Measurements from ENCODE around the gene IRF7.

DNA sequence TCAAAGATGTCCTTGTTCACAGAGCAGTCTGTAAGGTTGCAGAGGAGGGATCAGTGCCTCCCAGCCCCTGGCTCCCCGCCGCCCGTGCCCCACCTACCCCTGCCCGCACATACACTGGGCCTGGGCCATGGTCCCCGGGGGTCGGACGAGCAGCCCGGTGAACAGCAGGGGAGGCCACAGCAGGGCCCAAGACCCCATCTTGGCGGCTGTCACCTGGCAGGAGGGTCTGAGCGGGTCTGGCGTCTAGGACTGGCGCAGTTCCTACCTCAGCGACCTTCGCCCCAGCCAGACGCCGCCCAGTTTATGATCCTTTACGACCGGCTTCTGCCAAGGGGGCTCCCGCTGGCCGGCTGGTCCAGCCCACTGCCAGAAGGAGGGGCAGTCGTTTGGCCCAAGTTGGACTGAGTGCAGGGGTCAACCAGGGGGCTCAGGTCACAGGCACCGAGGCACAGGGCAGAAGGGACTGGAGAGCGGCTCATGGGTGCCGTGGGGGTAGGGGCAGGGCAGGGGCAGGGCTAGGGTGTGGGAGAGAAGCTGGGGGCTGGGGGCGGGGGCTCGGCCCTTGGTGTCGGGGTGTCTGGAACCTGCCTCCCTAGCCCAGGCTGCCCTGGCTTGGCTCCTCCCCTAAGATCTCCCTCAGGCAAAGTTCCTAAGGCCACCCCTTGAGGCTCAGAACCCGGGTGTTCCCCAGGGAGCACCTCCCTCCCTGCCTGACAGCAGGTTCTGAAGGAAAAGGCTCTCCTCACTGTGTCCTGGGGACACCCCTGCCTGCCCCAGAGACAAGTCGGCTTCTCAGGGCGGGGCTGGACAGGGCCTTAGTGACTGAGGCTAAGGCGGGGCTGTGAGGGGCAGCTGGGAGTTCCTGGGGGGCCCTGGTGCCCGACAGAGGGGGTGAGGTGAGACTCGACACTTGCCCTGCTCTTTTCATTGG, 9.2 kb upstream of the IRF7 start, which contains the start of gene CDHR5:
- no peak for TF ChIP-seq PAX5 (IDR thresholded peaks at IDR 0.05; ENCODE audit: insufficient read depth, low read length, severe bottlenecking)
- TF ChIP-seq POLR2A (IDR thresholded peaks at IDR 0.05; ENCODE audit: low read depth, low read length) = no peak
- no peak for TF ChIP-seq TAF1 (IDR thresholded peaks at IDR 0.05; ENCODE audit: low read depth, low read length)
- no peak for TF ChIP-seq POLR2AphosphoS5 (IDR thresholded peaks at IDR 0.05; ENCODE audit: low read depth, low read length)
- TF ChIP-seq SPI1 (IDR thresholded peaks at IDR 0.05; ENCODE audit: low read depth, low read length) = no peak

Data from GM12891 (cell line).